NT2/D1 (cell line): ENCODE measurements around the gene BAZ2B.

Experiments
- SUZ12 ChIP-seq: IDR thresholded peaks from 2 replicates; pipeline ENCODE4 v1.6.1; 2011; ENCODE audit not compliant: insufficient read length, insufficient read depth; ENCODE audit errors: extremely low read depth
- YY1 ChIP-seq: IDR thresholded peaks from 2 replicates; pipeline ENCODE4 v1.6.1; 2011; ENCODE audit not compliant: insufficient read length, insufficient read depth
- ZNF274 ChIP-seq: IDR thresholded peaks from 2 replicates; pipeline ENCODE4 v1.6.1; 2011; ENCODE audit warnings: mild to moderate bottlenecking, low read depth, low read length

GRCh38 chr2:159449504-159450124 is 166.7 kb downstream of the BAZ2B start:
- TF ChIP-seq YY1, result no peak
- TF ChIP-seq ZNF274, result no peak
- TF ChIP-seq SUZ12, result no peak
